Thyroid gland (tissue), 4 donors: ENCODE measurements around the gene GPC6. TPM values are rescaled to one million over a fixed set of nuclear protein-coding genes. Genes with fewer than 3 reads are reported as not detected.

ENCODE experiments used
- DNase-seq, 2 donors: peaks; one replicate each; pipeline ENCODE4 v3.0.0-alpha.2; 2019
- H3K27ac ChIP-seq, 3 donors: fragments of 200-600 bp; sonication (generic); 1 replicate in 2 of 3; 2 replicates in 1 of 3; pipeline ENCODE4 v1.5.1; 2016 to 2019; ENCODE audit warnings: mild to moderate bottlenecking in 1 of 3, moderate library complexity in 1 of 3
- H3K27me3 ChIP-seq: fragments of 200-600 bp; sonication (generic); one replicate; pipeline ENCODE4 v1.5.1; 2019
- H3K36me3 ChIP-seq, 2 donors: fragments of 200-600 bp; sonication (generic); one replicate each; pipeline ENCODE4 v1.5.1; 2016 to 2019
- H3K4me1 ChIP-seq, 2 donors: fragments of 200-600 bp; sonication (generic); one replicate each; pipeline ENCODE4 v1.5.1; 2017 to 2019
- H3K4me3 ChIP-seq, 3 donors: fragments of 200-600 bp; sonication (generic); replicated peaks in 1 of 3; 1 replicate in 2 of 3; 2 replicates in 1 of 3; pipeline ENCODE4 v1.5.1; 2016; ENCODE audit warnings: mild to moderate bottlenecking in 1 of 3
- H3K9me3 ChIP-seq: fragments of 200-600 bp; sonication (generic); one replicate; pipeline ENCODE4 v1.5.1; 2017
- POLR2A ChIP-seq, 2 donors: fragments of 450-650 bp; IDR thresholded peaks; one replicate each; pipeline ENCODE4 v1.6.1; 2017; ENCODE audit warnings: antibody characterized with exemption in 2 of 2, mild to moderate bottlenecking in 2 of 2, moderate library complexity in 1 of 2
- WGBS, 2 donors: methylation state at CpG; one replicate each; pipeline ENCODE4 v1.1.5; 2017; 5-methylcytosine and 5-hydroxymethylcytosine counted together
- intact Hi-C: fragments of 100-400 bp; cut with DNase I; formaldehyde crosslinking; loops from one replicate; pipeline ENCODE4 v1.15.1; 2023
- total RNA-seq, 4 donors: library from RNA; depleted of rRNA; stranded (reverse); fragments of >200 nt; gene quantifications; one replicate each; pipeline ENCODE4 v1.2.3, GENCODE V29; 2016
- TF ChIP-seq, protein P1 (sequence below), 6 experiments: fragments of 200-600 bp in 3 of 6; fragments of 450-650 bp in 3 of 6; sonication (generic) in 3 of 6; IDR thresholded peaks; one replicate each; pipeline ENCODE4 v1.5.1; 2016 to 2019; ENCODE audit warnings: antibody characterized with exemption in 6 of 6, mild to moderate bottlenecking in 2 of 6, inconsistent platforms in 1 of 6, moderate library complexity in 1 of 6

GPC6 gene
- total RNA-seq, 4 donors from 2014 or later: 2.8 to 13.4 (median 7.5) TPM

DNA sequence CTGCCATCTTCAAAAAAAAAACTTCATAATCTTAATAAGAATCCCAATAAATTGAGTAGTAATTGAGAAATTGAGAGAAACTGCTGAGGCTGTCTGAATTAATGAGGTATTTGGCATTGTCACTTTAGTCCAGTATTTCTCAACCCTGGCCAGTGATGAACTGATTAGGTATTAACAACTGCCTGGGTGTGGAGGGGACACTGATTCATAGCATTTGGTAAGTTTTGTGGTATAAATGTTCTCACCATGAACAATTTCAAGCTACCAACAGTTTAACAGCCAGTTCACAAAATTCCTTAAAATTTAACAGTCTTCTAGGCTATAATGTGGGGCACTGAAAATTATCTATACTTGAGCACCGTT lies 18.3 kb downstream of the GPC6 start:
- H3K27me3 ChIP-seq: no peaks in the 10 kb centered on the region

DNA sequence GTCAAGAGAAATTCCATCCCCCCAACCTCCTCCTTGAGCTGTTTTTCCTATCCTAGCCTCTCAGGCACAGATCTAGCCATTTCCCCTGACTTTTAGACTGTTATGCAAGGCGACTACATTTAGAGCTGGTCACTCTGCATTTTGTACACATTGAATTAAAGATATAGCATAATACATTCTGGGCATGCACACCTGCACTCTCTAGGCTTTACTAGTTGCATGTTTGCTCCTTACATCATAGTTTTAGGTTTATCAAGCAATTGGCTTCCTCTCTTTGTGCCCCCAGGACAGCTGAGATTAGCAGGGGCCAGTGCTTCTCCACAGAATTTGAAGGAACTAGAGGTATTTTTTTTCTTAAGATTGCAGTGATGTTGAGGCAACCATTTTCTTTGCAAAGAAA lies 19.5 kb downstream of the GPC6 start:
- H3K9me3 ChIP-seq: no peaks in the 10 kb centered on the region
- DNase-seq: no peak
- no peaks in the 10 kb centered on the region for H3K4me1 ChIP-seq
- H3K27ac ChIP-seq: no peak overlapping the region
- TF ChIP-seq, protein P1, sequence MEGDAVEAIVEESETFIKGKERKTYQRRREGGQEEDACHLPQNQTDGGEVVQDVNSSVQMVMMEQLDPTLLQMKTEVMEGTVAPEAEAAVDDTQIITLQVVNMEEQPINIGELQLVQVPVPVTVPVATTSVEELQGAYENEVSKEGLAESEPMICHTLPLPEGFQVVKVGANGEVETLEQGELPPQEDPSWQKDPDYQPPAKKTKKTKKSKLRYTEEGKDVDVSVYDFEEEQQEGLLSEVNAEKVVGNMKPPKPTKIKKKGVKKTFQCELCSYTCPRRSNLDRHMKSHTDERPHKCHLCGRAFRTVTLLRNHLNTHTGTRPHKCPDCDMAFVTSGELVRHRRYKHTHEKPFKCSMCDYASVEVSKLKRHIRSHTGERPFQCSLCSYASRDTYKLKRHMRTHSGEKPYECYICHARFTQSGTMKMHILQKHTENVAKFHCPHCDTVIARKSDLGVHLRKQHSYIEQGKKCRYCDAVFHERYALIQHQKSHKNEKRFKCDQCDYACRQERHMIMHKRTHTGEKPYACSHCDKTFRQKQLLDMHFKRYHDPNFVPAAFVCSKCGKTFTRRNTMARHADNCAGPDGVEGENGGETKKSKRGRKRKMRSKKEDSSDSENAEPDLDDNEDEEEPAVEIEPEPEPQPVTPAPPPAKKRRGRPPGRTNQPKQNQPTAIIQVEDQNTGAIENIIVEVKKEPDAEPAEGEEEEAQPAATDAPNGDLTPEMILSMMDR (IDR thresholded peaks at IDR 0.05): no peak
- TF ChIP-seq POLR2A (IDR thresholded peaks at IDR 0.05): no peak
- intact Hi-C loops: no loop called here
- WGBS, 2 donors: 78 to 97% methylated on average over 1 of the region's 1 CpG
- no peaks in the 10 kb centered on the region for H3K27me3 ChIP-seq
- no peaks in the 10 kb centered on the region for H3K36me3 ChIP-seq
- H3K4me3 ChIP-seq: no peak overlapping the region

More for the DNA sequence above, 18.3 kb downstream of the GPC6 start:
- TF ChIP-seq, protein P1 (IDR thresholded peaks at IDR 0.05): no peak
- TF ChIP-seq POLR2A (IDR thresholded peaks at IDR 0.05): no peak
- Histone ChIP-seq H3K36me3 (no peaks in the 10 kb centered on the region), H3K4me1 (no peaks in the 10 kb centered on the region), H3K27ac (peak overlapping the region in 1 of 3 donors; percentile 1), H3K9me3 (no peaks in the 10 kb centered on the region), H3K4me3 (no peak overlapping the region)
- intact Hi-C loops: no loop called here
- DNase-seq: no peak
- WGBS, 2 donors: 74 to 84% methylated on average over 1 of the region's 1 CpG

DNA sequence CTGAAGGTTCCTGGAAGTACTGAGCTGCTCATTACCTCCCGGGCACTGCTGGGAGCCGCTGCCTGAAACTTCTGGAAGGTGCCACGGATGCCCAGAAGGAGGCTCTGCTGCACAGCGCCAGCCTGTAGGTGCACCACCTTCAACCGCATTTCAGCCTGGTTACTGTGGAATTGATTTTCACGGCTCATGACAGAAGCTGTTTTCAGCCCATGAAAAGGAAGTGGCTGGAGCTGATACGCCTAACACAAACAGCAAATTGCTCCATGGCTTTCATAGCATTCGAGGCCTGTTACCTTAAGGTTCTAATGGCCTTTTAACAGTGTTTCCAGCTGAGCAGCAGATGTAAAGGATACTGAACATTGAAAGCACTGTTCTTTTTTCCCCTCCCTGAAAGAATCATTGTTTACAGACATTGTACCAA lies 22.0 kb downstream of the GPC6 start:
- intact Hi-C loops: no loop called here
- H3K27ac ChIP-seq: no peak overlapping the region
- no peaks in the 10 kb centered on the region for H3K27me3 ChIP-seq
- TF ChIP-seq, protein P1 (IDR thresholded peaks at IDR 0.05): peak in 2 of 6 experiments; percentile 15 to 33
- no peak for TF ChIP-seq POLR2A (IDR thresholded peaks at IDR 0.05)
- DNase-seq: peak; percentile 22 to 39
- WGBS, 2 donors: 41 to 49% methylated on average over 8 of the region's 8 CpGs
- no peaks in the 10 kb centered on the region for H3K4me1 ChIP-seq
- no peaks in the 10 kb centered on the region for H3K36me3 ChIP-seq
- H3K9me3 ChIP-seq: no peaks in the 10 kb centered on the region
- no peak overlapping the region for H3K4me3 ChIP-seq

DNA sequence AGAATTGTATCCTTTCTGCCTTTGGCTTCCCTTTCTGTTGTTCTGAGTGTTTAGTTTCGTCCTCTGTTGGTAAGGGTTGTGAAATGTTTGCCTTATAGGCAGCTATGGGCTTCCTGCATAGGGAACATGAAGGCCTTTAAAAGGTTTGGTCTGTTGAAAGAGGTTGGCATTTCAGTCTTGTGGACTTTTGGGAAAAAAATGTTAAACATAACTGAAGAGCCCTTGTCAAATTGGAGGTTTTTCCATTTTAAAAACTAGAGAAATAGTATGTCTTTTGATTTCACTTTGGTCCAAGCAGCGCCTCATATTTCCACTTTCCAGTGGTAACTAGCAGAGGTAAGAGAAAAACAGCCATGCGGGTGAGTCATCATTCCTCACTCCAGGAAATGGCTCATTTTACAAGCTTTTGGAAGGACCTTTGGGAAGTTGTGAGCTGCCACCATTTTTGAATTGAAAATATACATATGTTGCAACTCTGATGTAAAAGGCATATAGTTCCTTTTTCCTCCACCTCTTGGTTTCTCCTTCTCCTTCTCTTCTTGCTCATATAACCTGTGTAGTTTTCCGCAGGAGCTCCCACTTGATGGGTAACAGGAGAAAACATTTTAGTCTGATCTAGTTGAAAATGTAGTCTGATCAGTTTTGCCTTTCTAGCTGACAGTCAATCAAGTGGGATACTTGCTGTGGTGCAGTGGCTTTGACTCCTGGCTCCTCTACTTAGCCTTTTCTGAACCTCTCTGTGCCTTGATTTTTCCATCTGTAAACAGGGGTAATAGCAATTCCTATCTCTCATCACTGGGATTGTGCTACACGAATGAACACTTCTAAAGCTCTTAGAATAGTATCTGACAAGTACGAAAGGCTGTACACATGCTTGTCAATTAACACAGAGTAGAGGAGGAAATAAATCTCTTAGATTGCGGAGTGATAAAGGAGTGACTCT lies 23.0 kb downstream of the GPC6 start:
- TF ChIP-seq, protein P1 (IDR thresholded peaks at IDR 0.05): no peak
- TF ChIP-seq POLR2A (IDR thresholded peaks at IDR 0.05): no peak
- DNase-seq: no peak
- no peak overlapping the region for H3K4me3 ChIP-seq
- H3K4me1 ChIP-seq: no peaks in the 10 kb centered on the region
- H3K9me3 ChIP-seq: no peaks in the 10 kb centered on the region
- H3K36me3 ChIP-seq: no peaks in the 10 kb centered on the region
- WGBS, 2 donors: 91 to 93% methylated on average over 7 of the region's 7 CpGs
- intact Hi-C loops: no loop called here
- no peak overlapping the region for H3K27ac ChIP-seq
- no peaks in the 10 kb centered on the region for H3K27me3 ChIP-seq

DNA sequence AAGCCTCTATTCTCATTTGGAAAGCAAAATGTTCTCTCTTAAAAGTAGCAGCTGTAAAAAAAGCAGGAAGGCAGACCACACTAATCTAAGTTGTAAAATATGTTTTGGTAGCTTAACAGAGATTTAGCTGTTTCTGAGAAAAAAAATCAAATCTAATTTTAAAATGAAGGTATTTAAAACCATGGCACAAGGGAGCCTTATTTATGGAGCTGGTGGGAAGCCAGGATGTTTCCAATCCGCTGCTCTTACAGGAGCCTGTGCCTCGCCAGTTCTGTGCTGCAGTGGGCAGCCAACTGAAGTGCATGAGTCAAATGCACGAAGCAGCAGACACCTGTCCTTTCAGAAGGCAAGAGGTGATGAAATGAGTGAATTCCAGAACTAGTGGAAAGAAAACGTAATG lies 28.2 kb downstream of the GPC6 start:
- no peaks in the 10 kb centered on the region for H3K27me3 ChIP-seq

More for the DNA sequence above, 28.2 kb downstream of the GPC6 start:
- 32 to 41% methylated on average over 4 of the region's 4 CpGs for WGBS, 2 donors
- H3K4me1 ChIP-seq: no peaks in the 10 kb centered on the region
- TF ChIP-seq, protein P1 (IDR thresholded peaks at IDR 0.05): no peak
- TF ChIP-seq POLR2A (IDR thresholded peaks at IDR 0.05): no peak
- H3K36me3 ChIP-seq: no peaks in the 10 kb centered on the region
- peak; percentile 47 to 54 for DNase-seq
- no peak overlapping the region for H3K27ac ChIP-seq
- no peaks in the 10 kb centered on the region for H3K9me3 ChIP-seq
- H3K4me3 ChIP-seq: no peak overlapping the region
- intact Hi-C loops: no loop called here
